Glutamatergic neuron (in vitro differentiated cells): ENCODE results near the gene CALCOCO1. TPM values are rescaled to one million over a fixed set of nuclear protein-coding genes. Genes with fewer than 3 reads are reported as not detected.

Experiments used
- DNase-seq: peaks from one replicate; pipeline ENCODE4 v3.0.0; 2022
- H3K27ac Mint-ChIP-seq: one replicate; pipeline ENCODE4 v1.8.0; 2020; ENCODE audit warnings: mild to moderate bottlenecking, mixed read lengths, inconsistent platforms; ENCODE audit not compliant: unreplicated experiment
- H3K27me3 Mint-ChIP-seq: one replicate; pipeline ENCODE4 v1.8.0; 2020; ENCODE audit warnings: mild to moderate bottlenecking, moderate library complexity, mixed read lengths, inconsistent platforms; ENCODE audit not compliant: unreplicated experiment
- H3K36me3 Mint-ChIP-seq: one replicate; pipeline ENCODE4 v1.8.0; 2020; ENCODE audit warnings: mild to moderate bottlenecking, mixed read lengths, inconsistent platforms; ENCODE audit not compliant: unreplicated experiment
- H3K4me1 Mint-ChIP-seq: one replicate; pipeline ENCODE4 v1.8.0; 2020; ENCODE audit warnings: mild to moderate bottlenecking, low read depth, mixed read lengths, inconsistent platforms; ENCODE audit not compliant: unreplicated experiment
- H3K4me3 Mint-ChIP-seq: one replicate; pipeline ENCODE4 v1.8.0; 2020; ENCODE audit warnings: mild to moderate bottlenecking, mixed read lengths, inconsistent platforms; ENCODE audit not compliant: unreplicated experiment
- H3K9me3 Mint-ChIP-seq: one replicate; pipeline ENCODE4 v1.8.0; 2020; ENCODE audit warnings: mild to moderate bottlenecking, moderate library complexity, mixed read lengths, inconsistent platforms; ENCODE audit not compliant: unreplicated experiment
- total RNA-seq: library from RNA; stranded (reverse); fragmentation: NEBNext Ultra II Directional; extraction: Animal tissue kit (Norgen Biotek cat#: 25700); gene quantifications from one replicate; pipeline ENCODE4 v1.2.1, GENCODE V29; 2021; ENCODE audit not compliant: unreplicated experiment
- TF ChIP-seq, protein P1 (sequence below): fragments of 200-600 bp; sonication (generic); IDR thresholded peaks from one replicate; pipeline ENCODE4 v1.5.0; 2021; ENCODE audit not compliant: partially characterized antibody, unreplicated experiment

The CALCOCO1 gene
- total RNA-seq, 1 donor from 2014 or later: 151 TPM

DNA sequence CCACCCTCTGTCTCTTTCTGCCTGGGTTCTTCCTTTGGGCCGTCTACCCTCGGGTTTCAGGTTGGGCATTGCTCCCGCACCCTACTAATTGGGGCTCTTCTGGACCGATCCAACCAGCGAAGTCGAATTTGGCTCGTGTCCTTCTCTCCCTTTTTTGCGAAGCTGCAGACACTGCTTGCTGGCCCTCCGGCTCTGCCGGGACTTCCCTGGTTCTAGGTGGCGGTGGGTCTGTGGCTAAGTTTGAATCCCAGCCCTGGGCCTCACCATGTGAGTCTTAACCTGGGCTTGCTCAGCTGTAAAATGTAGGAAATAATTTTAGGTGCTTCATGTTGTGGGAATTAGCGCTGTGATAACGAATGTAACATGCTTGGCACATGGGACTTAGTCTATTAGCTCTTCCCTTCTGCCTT is 24.9 kb upstream of the CALCOCO1 start:
- Mint-ChIP-seq H3K4me1 (peaks cover 14% of the 10 kb centered on the region), H3K27me3 (peaks cover 1% of the 10 kb centered on the region), H3K27ac (no peak overlapping the region), H3K36me3 (no peaks in the 10 kb centered on the region), H3K9me3 (peaks cover 2% of the 10 kb centered on the region), H3K4me3 (no peak overlapping the region)
- TF ChIP-seq, protein P1, sequence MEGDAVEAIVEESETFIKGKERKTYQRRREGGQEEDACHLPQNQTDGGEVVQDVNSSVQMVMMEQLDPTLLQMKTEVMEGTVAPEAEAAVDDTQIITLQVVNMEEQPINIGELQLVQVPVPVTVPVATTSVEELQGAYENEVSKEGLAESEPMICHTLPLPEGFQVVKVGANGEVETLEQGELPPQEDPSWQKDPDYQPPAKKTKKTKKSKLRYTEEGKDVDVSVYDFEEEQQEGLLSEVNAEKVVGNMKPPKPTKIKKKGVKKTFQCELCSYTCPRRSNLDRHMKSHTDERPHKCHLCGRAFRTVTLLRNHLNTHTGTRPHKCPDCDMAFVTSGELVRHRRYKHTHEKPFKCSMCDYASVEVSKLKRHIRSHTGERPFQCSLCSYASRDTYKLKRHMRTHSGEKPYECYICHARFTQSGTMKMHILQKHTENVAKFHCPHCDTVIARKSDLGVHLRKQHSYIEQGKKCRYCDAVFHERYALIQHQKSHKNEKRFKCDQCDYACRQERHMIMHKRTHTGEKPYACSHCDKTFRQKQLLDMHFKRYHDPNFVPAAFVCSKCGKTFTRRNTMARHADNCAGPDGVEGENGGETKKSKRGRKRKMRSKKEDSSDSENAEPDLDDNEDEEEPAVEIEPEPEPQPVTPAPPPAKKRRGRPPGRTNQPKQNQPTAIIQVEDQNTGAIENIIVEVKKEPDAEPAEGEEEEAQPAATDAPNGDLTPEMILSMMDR: no peak
- DNase-seq: no peak

DNA sequence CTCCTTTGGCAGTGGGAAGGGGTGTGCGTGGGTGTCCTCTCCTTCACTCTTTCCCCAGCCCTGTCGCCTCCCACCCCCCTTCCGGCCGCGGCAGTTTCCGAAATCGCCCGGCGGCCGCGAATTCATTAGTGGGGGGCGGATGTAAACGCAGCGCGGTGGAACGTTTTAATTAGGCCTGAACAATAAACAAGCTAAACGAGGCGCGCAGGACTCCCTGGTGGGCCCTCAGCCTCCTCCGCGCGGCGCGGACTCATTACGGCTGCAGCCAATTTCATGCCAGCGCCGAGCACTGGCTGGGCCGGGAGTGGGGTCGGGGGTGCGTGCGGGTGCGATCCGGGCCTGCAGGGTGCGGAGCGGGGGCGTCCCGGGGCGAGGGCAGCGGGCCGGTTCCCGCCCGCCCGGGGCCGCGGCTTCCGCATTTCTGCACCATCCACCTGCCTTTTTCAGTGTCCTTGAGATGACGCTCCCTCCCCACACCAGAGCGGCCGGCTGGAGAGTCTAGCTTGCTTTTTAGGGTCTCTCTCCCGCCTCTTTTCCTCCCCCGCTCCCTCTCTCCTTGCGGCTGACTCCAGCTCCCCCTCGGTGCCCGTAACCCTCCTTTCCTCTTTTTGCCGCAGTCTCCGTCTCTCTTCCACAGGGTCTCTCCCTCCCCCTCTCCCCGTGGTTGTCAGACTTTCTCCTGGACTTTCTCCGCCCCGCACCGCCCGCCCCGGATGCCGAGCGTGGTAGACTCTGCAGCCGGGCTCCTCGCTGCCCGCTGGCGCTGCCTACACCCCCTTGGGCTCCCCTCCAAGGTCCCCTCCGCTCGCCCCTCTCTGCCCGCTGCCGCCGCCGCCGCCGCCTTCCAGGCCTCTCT is 24.3 kb upstream of the CALCOCO1 start, which contains the start of gene CISTR:
TSS of gene CISTR (minus strand) at position 644 of the 856 bp plus-strand sequence.
- H3K36me3 Mint-ChIP-seq: no peaks in the 10 kb centered on the region

DNA sequence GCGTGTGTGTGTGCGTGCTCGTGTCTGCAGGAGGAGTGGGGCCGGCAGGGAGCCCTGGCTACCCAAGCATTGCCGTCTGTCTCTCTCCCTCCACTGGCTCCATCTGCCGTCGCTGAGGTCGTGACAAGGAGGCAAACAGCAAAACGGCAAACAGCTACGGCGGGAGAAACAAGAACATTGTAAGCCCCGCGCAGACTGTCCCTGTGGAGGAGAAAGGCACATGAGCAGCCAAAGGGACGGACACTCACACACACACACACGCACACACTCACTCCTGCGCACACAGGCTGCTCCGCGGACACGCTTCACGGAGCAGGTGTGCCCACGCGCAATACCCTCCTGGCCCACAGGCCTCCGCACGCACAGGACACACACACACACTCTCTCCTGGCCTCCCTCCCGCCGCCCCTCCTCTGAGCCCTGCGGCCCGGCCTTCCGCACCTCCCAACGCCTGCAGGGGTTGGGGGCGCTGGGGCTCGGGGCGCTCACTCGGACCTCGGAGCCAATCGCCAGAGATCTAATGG is 23.6 kb upstream of the CALCOCO1 start:
- peaks cover 19% of the 10 kb centered on the region for H3K4me1 Mint-ChIP-seq
- no peak overlapping the region for H3K4me3 Mint-ChIP-seq
- peaks cover 4% of the 10 kb centered on the region for H3K9me3 Mint-ChIP-seq
- H3K27me3 Mint-ChIP-seq: peaks cover 10% of the 10 kb centered on the region
- no peak overlapping the region for H3K27ac Mint-ChIP-seq
- TF ChIP-seq, protein P1: no peak
- no peaks in the 10 kb centered on the region for H3K36me3 Mint-ChIP-seq
- peak; percentile 69 for DNase-seq

More for the DNA sequence above, 24.3 kb upstream of the CALCOCO1 start, which contains the start of gene CISTR:
- Mint-ChIP-seq H3K27me3 (peaks cover 6% of the 10 kb centered on the region), H3K9me3 (peaks cover 2% of the 10 kb centered on the region), H3K4me1 (peaks cover 17% of the 10 kb centered on the region), H3K4me3 (peak within 1 kb of the TSS; percentile 78), H3K27ac (no peak within 1 kb of the TSS)
- TF ChIP-seq, protein P1: peak; percentile 11
- peak; percentile 56 for DNase-seq

DNA sequence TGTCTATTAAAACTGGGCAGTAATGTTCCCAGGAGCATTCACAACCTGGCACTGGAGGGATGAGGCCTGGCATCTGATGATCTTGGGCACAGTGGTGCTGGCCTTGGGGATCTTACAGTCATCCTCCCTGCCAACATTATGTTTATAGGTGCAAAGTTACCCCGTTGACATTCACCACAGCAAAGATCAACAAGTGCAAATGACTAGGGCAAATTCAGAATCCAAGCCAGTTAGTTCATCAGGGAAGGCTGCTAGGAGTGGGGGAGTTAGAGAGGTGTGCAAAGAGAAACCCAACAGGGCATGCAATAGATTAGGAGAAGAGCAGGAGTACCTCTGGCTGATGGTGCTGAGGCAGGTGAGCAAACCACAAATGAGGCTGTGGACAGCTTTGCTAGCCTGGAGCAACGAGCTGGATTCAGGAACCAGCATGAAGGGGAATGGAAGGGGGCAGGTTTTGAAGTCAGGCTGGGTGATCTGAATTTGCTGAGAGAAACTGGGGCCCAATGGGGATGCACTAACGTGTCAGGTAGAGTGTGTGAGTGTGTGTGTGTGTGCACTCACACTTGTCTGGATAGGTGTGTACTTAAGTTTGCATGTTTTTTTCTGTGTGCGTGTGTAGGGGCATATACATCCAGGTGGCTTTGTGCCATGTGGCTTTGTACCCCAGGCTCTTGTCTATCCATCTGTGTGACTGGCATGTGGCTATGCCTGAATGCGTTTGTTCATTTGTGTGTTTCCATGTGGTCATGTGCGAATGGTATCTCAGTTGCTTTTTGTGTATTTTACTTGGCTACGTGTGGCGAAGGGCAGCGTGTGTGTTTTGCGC is 22.9 kb upstream of the CALCOCO1 start:
- Mint-ChIP-seq H3K9me3 (peaks cover 7% of the 10 kb centered on the region), H3K4me3 (no peak overlapping the region), H3K4me1 (peaks cover 19% of the 10 kb centered on the region), H3K27ac (no peak overlapping the region), H3K27me3 (peaks cover 12% of the 10 kb centered on the region), H3K36me3 (no peaks in the 10 kb centered on the region)
- no peak for DNase-seq
- TF ChIP-seq, protein P1: no peak
